CD4-positive, alpha-beta T cell treated with Interleukin-12 subunit alpha and Interleukin-12 subunit beta, for 1 hour (primary cell): ENCODE data around the gene ASTN2.

ENCODE experiments used
- DNase-seq: peaks from one replicate; pipeline ENCODE4 v3.0.0-alpha.2; 2020

Gene ASTN2, protein sequence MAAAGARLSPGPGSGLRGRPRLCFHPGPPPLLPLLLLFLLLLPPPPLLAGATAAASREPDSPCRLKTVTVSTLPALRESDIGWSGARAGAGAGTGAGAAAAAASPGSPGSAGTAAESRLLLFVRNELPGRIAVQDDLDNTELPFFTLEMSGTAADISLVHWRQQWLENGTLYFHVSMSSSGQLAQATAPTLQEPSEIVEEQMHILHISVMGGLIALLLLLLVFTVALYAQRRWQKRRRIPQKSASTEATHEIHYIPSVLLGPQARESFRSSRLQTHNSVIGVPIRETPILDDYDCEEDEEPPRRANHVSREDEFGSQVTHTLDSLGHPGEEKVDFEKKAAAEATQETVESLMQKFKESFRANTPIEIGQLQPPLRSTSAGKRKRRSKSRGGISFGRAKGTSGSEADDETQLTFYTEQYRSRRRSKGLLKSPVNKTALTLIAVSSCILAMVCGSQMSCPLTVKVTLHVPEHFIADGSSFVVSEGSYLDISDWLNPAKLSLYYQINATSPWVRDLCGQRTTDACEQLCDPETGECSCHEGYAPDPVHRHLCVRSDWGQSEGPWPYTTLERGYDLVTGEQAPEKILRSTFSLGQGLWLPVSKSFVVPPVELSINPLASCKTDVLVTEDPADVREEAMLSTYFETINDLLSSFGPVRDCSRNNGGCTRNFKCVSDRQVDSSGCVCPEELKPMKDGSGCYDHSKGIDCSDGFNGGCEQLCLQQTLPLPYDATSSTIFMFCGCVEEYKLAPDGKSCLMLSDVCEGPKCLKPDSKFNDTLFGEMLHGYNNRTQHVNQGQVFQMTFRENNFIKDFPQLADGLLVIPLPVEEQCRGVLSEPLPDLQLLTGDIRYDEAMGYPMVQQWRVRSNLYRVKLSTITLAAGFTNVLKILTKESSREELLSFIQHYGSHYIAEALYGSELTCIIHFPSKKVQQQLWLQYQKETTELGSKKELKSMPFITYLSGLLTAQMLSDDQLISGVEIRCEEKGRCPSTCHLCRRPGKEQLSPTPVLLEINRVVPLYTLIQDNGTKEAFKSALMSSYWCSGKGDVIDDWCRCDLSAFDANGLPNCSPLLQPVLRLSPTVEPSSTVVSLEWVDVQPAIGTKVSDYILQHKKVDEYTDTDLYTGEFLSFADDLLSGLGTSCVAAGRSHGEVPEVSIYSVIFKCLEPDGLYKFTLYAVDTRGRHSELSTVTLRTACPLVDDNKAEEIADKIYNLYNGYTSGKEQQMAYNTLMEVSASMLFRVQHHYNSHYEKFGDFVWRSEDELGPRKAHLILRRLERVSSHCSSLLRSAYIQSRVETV (N-terminal part only)

DNA sequence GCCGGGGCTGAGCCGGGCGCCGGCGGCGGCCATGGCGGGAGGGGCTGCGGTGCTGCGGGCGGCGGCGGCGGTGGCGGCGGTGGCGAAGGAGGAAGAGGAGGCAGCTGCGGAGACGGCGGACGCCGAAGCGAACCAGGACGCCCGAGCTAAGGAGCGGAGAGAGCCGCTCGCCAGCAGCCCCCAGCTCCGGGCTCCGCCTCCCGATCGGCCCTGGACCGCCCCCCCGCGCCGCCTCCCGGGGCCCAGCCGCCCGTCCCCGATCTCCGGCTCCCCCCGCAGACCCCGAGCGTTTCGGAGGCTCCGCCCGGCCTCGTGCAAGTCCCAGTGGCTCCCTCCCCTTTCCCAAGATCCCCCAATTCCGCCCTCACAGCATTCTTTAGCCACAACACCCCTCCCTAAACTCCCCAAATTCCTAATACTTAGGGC lies at the start of gene ASTN2:
TSS of gene ASTN2 (minus strand) at position 152 of the 426 bp plus-strand sequence. CDS start at position 33, 119 bp downstream.
- no peak for DNase-seq

DNA sequence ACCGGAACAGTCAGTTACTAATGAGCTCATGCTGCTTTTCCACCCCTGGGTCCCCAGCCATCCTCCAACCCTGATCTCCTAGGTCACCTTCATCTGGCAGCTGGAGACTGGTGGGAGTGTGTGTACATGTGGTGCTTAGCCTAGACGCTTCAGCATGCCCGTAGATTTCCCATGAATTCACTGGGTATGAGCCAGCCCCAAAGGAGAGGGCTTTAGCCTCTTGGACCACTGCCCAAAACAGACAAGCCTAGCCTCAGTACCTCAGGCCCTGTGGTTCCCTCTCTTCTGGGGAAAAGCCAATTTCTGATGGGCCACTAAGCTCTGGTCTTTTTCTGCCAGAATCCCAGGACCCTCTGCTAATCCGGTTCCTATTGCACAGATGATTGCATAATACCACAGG lies 48.0 kb upstream of the ASTN2 start:
- DNase-seq: no peak

DNA sequence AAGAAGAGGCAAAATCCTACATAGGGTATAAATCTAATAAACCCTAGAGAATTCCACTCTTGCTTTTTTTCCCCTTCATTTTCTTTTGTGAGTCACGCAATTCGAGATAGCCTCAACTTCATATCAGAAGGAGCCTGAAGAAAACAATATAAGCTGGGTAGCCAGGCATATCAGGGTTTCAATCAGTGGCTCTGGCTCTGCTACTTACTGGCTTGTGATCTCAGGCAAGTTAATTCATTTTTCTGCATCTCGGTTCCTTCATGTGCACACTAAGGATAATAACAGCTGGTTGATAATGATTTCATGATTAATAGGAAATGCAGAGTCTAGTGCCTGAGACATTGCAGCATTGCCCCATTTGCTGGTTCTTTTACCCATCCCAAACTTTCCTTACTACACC lies 46.5 kb upstream of the ASTN2 start:
- no peak for DNase-seq

DNA sequence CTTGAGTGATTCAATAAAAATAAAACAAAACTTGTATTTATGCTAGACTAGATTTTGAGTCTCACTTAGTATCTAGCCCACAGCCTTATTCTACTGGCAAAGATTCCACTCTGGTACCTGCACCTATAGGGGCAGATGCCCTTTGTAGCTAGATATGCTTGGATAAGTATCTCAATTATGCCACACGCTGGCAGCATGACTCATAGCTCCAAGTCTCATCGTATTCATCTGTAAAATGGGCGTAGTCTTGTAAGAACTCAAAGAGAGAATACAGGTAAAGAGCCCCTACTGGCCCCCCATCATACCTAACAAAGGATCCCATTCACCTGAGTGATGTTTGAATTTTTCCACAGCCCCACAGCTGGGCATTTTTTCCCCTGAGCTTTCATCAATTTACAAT lies 45.9 kb upstream of the ASTN2 start:
- no peak for DNase-seq

DNA sequence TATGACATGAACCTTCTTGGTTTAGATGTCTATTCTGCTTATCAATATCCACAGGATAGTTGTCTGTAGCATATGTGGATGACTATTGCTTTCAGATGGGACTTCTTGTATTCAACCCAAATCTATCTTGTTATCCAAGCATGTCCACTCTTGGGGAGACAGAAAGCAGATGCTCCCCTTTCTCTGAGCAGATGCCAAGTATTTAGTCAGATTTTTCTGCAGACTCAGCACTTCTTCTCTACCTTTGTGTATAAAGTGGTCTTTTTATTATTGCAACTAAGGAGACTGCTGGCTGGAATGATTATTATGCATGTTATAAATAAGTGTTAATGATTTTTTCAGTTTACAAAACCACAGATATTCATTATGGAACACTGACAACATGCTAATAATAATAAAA lies 45.1 kb upstream of the ASTN2 start:
- DNase-seq: no peak

DNA sequence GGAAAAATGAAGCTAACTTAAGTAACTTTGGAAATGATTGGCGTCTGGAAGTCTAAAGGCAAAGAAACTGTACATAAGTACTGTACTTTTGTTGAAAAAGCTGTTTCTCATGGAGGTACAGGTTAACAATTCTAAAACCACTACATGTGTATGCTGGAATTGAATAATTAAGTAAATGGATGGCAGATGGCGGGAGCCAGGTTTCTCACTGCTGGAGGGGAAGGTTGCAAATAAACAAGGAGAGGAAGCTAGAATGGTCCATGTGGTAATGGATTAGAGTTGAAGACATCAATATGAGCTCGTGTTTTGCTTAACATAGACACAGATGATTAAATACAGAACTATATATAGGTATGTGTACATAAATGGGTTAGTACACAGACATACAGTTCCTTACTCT lies 43.2 kb upstream of the ASTN2 start:
- no peak for DNase-seq

DNA sequence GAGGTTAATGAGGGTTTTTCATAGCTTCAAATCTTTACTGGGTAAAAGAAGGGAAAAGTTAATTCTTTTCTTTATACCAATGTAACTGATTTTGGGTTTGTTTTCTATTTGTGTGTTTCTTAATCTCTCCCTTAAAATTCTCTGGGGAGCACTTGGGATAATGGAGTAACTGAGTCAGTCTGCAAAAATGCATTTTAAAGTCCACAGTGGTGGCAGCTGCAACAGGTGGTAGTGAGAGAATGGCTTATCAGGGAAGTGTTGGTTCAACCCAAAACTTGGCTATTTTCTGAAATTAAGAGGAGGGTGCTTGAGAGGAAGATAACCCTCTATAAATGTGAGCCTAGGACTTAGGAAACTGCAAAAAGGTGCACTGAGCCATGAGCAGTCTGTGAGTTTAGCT lies 39.9 kb upstream of the ASTN2 start:
- DNase-seq: no peak

DNA sequence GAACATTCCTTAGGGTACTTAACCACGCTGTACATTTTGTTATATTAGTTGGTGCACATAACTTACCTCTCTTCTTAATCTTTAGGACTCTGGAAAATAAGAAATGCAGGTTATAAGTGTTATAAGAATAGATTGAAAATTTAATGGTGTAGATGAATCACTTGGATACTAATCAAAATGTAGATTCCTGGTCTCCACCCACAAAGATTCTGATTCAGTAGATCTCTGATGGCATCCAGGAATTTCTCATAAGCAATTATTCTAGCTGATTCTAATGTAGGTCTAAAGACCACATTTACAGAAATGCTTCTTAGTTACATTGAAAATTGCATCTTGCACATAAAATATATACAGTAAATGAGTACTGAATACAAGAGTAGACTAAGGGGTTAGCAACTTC lies 38.9 kb upstream of the ASTN2 start:
- DNase-seq: no peak

DNA sequence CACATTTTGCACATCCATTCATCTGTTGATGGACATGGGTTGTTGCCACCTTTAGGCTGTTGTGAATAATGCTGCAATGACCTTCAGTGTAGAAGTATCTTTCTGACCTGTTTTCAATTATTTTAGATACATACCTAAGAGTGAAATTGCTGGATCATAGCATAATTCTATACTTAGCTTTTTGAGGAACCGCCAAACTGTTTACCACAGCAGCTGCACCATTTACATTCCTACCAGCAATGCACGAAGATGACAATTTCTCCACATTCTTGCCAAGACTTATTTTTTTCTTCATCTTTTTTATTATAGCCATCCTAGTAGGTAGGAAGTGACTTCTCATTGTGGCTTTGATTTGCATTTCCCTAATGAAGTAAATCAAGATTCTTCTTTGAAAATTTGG lies 36.5 kb upstream of the ASTN2 start:
- no peak for DNase-seq

DNA sequence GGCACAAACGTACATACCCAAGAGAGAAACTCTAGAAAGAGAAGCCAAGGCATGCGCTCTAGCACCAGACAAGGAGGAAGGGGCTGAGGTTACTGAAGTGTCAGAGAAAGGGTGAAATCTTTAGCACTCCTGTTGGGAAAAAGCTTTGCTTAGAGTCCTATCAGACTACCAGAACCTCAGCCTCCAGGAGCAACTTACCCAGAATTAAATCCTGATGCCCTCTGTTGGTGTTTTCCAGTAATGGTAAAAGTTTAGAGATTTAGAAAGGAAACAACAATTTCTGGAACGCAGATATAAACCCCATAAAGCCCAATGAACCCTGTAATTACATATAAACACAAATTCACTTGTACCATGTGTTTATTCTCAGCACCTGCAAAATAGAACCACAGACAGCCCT lies 33.2 kb upstream of the ASTN2 start:
- DNase-seq: no peak

DNA sequence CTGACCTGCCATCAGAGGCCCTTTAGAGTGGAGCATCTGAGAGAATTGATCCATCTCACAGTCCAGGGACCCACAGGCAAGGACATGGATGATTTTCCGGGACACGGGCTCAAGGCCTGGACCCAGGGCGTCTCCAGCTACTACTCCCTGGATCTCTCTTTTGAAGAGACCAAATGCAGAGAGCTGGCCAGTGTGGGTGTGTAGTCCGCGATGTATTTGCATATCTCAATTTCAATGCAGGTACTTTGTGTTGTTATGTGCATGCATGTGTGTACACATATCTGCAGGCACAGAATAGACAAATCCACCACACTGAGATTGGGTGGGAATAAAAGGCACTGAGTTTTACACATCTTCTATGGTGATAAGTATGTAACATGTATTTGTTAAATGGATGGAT lies 30.8 kb upstream of the ASTN2 start:
- no peak for DNase-seq

DNA sequence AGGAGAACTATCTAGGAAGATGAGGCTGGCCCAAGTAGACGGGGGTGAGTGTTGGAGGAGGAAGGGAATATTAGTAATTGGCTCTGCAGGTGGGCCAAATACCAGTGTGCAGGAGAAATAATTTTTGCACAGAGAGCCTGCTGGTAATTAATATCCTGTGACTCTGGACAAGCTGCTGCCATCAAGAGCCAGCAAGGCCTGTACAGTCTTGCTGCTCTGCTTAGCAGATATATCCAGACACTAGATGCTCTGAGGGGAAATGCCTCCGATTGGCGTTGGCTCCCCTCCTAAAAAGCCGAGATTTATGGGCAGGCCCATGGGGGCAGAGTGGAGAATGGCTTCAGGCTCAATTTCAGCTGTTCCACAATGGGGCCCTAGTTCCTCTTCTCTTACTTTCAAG lies 29.6 kb upstream of the ASTN2 start:
- DNase-seq: no peak

DNA sequence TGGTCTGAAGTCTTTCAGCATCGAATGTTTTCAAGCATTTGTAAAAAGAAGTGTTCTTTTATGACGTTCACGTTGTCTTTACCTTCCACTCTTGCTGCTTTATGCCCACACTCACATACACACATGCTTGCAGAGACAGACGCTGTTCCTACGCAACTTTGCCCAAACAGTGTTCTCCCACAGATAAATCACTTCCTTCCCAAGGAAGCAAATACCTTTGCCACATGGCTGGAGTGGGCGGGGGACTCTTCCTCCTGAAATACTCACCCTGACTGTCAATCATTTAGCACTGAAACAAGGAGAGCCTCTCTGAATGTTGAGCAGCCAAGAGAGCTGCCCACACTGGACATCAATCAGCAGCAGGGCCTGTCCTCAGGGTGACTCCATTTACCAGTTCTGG lies 22.4 kb upstream of the ASTN2 start:
- no peak for DNase-seq

DNA sequence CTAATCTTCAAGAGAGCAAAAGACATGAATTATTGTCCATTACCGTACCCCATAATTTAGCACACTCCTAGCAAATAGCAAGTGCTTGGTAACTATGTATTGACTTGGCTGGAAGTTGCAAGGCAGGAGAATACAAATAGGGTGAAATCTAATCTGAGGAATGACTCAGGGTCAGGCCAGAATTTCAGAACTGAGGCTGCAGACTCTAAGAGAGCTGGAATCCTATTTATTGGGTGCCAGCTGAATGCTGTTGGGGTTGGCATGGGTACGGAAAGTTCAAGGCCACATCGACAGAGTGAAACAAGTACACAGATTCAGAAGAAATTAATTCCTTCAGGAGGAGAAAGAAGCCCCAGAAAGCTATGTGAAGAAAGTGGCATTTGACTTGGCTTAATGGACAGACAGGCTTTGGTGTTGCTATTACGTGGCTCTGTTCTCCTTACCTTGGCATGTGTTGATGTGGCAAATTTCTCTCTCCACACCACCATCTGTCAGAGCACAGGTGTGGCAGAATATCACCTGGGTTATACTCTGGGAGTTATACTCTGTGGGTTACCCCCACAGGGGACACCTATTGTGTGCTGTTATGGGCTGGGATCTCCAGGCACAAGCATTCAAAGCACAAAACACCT lies 20.9 kb upstream of the ASTN2 start:
- no peak for DNase-seq

DNA sequence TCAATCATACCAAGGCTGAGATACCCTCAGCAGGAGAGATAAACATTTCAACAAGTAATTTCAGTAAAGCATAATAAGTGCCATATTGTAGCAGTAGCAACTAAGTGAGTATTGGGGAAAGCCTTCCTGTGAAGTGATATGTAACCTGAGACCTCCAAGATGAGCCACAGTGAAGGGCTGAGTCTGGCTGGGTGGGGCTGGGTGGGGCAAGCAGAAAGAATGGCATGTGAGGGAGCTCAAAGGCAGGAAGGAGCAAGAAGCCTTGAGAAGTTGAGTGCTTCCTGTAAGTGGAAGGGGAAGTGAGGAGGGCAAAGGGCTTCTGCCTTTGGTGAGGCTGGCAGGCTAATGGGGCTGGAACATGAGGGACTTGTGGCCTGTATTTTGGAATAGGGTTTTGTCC lies 19.7 kb upstream of the ASTN2 start:
- no peak for DNase-seq

DNA sequence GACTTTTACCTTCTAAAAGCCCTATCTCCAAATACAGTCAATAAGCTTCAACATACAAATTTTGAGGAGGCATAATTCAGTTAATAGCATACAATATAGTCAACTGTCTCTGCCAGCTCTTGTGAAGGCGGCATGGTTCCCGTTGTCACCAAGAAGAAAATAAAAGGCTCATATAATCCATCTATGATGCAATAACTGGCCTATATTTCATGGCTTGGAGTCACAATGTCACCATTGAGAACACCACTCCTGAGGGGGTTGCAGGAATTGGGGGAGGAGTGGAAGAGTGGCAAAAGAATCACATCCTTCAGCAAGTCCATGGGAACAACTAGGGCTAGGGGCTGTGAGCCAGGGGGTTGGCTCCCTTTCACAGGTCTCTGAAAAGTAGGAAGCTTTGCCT lies 16.0 kb upstream of the ASTN2 start:
- no peak for DNase-seq

DNA sequence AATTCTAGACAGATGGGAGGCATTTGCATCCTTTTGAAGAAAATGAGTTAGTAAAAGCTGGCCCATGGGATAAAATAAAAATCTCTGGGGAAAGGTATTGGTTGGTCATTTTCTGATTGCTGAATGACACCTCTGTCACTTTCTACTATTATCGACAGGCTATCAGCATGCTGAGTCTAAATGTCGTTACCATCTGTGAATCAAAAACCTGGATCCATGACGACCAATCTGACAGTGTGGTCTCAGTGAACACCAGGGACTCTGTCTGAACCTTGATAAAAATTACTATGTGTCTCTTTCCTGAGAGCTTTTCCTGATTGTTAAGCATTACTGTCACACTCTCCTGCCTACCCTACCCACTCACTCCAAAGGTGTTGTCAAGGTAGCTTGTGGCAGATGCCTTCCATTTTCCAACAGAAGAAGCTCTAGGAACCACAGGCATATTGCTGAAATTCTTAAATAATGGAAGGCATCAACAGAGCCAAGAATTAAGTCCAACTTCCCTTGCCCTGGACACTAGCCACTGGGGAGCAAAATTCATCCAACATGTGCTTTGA lies 12.6 kb upstream of the ASTN2 start:
- DNase-seq: no peak

DNA sequence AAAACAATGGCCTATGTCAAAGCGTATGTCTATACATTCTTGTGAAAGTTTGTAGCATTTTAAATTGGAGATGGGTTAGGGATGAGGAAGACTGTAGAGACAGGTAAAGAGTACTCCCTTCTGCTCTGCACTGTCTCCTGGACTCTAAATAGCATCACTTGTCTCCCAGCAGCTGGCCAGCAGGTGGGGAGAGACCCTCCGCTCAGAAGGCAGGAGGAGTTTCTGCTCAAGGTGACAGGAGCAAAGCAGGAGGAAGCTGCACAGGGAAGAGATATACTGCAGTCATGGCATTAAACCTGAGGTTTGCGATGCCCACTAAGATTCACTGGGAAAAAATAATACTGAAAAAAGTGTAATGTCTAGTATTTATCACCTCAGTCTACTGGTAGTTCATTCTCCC lies 10.7 kb upstream of the ASTN2 start:
- DNase-seq: no peak

DNA sequence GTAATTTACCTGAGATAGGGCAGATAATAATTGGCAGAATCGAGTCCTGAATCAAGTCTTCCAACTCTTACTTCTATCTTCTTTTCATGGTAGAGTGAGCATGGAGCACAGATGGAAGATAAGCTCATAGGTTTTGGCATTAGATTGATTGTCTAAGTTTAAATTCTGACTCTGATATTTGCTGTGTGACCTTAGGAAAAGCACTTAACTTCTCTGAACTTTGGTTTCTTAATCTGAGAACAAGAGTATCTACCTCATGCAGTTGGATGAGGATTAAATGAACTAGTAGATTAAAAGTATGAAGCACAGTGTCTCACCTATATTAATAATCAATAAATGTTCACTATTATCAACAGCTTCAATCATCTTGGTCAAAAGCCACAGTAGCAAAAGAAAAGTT lies 9.4 kb upstream of the ASTN2 start:
- DNase-seq: no peak

DNA sequence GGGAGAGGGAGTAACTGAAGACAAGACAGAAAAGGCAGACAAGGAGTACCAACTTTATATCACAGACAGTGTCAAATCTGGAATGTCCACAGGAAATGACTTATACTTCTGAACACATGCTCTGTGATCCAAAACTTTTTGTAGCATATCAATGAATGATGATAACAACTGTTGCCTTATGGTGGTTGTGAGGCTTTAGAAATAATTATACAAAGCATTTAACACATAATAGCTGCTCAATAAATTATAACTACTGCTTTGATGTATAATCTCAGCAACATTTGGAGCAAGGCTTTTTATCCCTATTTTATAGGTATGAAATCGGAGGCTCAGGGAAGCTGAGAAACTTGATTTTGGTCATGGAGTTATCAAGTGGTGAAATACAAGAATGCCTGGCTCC lies 3.3 kb upstream of the ASTN2 start:
- no peak for DNase-seq

DNA sequence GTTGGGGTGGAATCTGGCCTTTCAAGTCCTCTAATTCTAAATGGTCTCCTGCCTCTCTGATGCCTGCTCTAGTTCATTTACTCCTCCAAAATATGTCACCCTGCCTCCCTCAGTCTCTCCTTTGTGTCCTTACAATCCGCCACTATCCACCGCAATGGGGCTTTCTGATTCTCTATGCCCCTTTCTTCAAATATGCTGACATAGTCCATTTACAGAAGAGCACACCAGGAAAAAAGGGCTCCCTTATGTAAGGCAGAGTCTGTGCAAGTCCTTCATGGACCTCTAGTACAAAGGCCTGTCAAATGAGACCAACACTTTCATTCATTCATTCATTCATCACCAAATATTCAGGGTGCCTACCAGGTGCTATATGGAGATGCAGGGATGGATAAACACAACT lies 2.0 kb upstream of the ASTN2 start:
- no peak for DNase-seq

DNA sequence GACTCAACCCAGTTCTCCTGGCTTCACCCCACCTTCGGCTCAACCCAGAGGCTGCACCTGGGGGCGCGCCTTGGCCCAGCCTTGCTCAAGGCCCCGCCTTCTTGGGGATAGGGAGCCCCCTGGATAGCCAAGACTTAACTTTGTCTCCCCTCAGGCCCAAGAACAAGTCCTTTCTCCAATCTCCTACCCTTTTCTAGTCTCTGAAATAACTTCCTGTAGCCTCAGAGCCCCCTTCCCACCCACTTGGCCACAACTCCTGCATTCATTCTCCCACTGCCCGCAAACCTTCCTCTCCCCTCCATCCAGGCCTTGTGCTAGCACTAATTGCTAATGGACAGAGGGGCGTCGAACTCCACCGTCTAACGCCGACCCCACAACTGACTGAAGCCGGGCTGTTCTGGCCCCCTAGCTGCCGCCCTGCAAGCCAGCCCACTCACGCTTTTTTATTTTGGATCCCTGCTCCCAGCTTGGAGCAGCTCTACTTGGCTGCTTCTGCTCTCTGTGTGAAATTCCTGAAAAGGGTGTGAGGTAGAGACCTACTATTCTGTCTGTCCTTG lies 579 bp upstream of the ASTN2 start:
- no peak for DNase-seq
